Measurements from ENCODE around the gene TMEM119.
A peak's percentile ranks its signal among the peaks of the same experiment; 100 is the strongest.

Gene TMEM119

DNA sequence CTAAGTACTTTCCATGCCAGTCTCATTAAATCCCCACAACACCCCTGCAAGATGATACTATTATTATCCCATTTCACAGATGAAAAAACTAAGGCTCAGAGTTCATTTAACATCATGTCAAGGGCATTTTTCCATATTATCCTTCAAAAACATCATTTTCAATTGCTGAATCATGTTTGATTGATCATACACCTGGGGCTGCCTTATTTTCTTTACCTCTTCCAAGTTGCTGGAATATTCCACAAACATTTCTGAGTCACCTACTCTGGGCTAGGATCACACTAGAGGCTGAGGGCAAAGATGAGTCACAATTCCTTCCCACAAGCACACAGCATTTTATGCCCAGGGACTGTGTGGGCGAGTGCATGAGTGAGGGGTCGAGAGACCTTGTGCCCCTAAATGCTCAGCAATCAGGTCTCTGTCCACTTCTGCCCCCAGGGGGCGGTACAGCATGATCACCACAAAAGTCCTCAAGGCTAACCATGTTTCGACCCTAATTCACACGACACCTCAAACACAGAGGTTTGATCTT is 14.1 kb upstream of the TMEM119 start:
- no peak for TF ChIP-seq ZFX (IDR thresholded peaks at IDR 0.05)
- TF ChIP-seq, protein P1, sequence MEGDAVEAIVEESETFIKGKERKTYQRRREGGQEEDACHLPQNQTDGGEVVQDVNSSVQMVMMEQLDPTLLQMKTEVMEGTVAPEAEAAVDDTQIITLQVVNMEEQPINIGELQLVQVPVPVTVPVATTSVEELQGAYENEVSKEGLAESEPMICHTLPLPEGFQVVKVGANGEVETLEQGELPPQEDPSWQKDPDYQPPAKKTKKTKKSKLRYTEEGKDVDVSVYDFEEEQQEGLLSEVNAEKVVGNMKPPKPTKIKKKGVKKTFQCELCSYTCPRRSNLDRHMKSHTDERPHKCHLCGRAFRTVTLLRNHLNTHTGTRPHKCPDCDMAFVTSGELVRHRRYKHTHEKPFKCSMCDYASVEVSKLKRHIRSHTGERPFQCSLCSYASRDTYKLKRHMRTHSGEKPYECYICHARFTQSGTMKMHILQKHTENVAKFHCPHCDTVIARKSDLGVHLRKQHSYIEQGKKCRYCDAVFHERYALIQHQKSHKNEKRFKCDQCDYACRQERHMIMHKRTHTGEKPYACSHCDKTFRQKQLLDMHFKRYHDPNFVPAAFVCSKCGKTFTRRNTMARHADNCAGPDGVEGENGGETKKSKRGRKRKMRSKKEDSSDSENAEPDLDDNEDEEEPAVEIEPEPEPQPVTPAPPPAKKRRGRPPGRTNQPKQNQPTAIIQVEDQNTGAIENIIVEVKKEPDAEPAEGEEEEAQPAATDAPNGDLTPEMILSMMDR (conservative IDR thresholded peaks at IDR 0.05): peak; percentile 49; the same call in 1 of the 2 replicates
- no peak overlapping the region for H3K27ac ChIP-seq

DNA sequence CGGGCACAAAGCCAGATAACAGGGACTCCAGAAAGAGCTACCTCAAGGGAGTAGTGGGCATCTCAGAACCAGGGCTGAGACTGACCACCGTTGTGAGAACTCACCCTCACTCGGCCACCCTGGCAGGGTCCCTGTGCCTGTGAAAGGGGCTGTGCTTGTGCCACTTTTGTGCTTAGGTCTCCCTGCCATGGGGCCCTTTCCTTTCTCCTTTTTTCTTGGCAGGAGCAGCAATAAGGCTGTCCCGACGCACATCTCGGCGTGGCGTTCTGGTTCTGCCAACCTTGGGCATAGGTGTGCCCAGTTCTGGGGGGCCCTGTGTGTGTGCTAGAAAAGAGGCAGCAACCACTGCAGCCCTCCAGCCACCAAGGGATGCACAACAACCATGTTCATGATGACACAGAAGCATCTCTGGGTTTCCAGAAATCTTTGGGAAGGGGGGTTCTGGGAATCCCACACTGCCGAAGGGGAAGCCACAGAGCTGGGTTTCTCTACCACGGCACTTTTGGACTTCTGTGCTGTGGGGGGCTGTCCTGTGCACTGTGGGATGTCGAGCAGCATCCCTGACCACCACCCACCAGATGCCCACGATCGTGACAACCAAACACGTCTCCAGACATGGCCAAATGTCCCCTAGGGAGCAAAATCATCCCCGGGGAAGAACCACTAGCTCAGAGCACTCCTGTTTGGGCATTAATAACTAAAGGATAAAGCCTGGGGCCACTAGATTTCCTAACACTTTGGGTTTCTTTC is 13.1 kb upstream of the TMEM119 start:
- H3K27ac ChIP-seq: no peak overlapping the region
- no peak for TF ChIP-seq ZFX (IDR thresholded peaks at IDR 0.05)
- TF ChIP-seq, protein P1 (conservative IDR thresholded peaks at IDR 0.05): no peak

DNA sequence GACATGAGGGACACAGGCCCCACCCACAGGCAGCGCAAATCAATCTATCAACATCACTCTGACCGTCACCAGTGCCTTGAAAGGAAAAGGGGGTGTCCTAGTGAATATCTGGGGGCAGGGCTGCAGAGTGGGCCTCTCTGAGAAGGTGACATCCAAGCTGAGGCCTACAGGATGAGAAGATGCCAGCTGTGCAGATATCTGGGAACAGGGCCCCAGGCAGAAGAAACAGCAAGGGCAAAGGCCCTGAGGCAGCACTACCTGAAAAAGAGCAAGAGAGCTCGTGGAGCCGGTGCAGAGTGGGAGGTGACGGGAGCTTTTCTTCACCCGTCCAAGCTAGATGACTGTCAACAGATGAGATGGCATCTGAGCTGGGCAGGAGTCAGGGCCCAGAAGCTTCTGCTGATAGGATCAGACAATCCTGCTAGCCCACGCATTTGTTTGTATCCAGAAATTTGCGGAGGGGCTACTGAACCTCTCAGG is 12.5 kb upstream of the TMEM119 start:
- no peak for TF ChIP-seq ZFX (IDR thresholded peaks at IDR 0.05)
- TF ChIP-seq, protein P1 (conservative IDR thresholded peaks at IDR 0.05): no peak
- H3K27ac ChIP-seq: no peak overlapping the region

- no peak overlapping the region for H3K27ac ChIP-seq
- TF ChIP-seq, protein P1 (conservative IDR thresholded peaks at IDR 0.05): no peak
- no peak for TF ChIP-seq ZFX (IDR thresholded peaks at IDR 0.05)
These were observed 11.9 kb upstream of the TMEM119 start for GRCh38 chr12:108609537-108610335.

- TF ChIP-seq ZFX (IDR thresholded peaks at IDR 0.05): no peak
- TF ChIP-seq, protein P1 (conservative IDR thresholded peaks at IDR 0.05): no peak
- H3K27ac ChIP-seq: no peak overlapping the region
These were observed 10.7 kb upstream of the TMEM119 start for GRCh38 chr12:108608616-108609015.

DNA sequence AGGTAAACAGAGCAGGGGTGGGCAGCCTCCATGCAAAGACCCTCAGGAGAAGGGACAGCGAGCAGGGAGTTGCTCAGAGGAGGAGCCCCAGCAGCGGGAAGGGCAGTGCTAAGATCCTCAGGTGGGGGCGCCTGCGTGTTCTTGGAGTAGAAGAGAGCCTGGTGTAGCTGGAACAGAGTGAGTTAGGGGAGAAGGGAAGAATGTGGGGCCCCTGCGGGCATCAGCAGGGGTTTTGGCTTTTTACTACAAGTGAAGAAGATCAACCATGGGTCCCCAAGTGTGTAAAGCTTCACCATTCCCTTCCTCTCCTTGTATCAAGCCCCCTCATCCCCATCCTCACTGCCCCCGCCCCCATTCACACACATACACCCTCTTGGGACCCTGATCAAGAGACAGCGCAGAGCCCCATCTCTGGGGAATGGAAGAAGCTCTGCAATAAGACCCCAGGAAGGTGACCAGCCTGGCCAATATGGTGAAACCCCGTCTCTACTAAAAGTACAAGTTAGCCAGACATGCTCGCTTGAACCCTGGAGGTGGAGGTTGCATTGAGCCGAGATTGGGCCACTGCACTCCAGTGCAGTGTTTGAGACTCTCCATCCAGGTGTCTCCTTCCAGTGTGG is 10.2 kb upstream of the TMEM119 start:
- TF ChIP-seq, protein P1 (conservative IDR thresholded peaks at IDR 0.05): no peak
- no peak for TF ChIP-seq ZFX (IDR thresholded peaks at IDR 0.05)
- H3K27ac ChIP-seq: no peak overlapping the region
